SK-N-SH (cell line): ENCODE results near the gene XPR1.

ENCODE experiments used
- EP300 ChIP-seq, 2 experiments: IDR thresholded peaks; 2 replicates each; pipeline versions ENCODE4 v1.4.0 to v1.6.1; 2012; ENCODE audit warnings: borderline replicate concordance in 1 of 2, low read depth in 1 of 2, low read length in 1 of 2
- EZH2phosphoT487 ChIP-seq: fragments of 200-600 bp; sonication (generic); IDR thresholded peaks from 2 replicates; pipeline ENCODE4 v1.6.1; 2017; ENCODE audit warnings: low read depth, mixed run types, mild to moderate bottlenecking, antibody characterized with exemption, moderate library complexity, borderline replicate concordance
- GATA2 ChIP-seq: sonication (generic); formaldehyde crosslinking; IDR thresholded peaks from 2 replicates; pipeline ENCODE4 v1.5.0; 2020; ENCODE audit warnings: mild to moderate bottlenecking, missing genetic modification reagents
- MEF2A ChIP-seq: IDR thresholded peaks from 2 replicates; pipeline ENCODE4 v1.4.0; 2012; ENCODE audit warnings: low read depth, borderline replicate concordance
- MXI1 ChIP-seq: IDR thresholded peaks from 2 replicates; pipeline ENCODE4 v1.6.1; 2012; ENCODE audit warnings: mild to moderate bottlenecking, low read depth, low read length, improper control_type of control experiment
- POLR2AphosphoS5 ChIP-seq: IDR thresholded peaks from 2 replicates; pipeline ENCODE4 v1.6.1; 2012; ENCODE audit warnings: low read depth, low read length
- RAD21 ChIP-seq: IDR thresholded peaks from 2 replicates; pipeline ENCODE4 v1.6.1; 2012; ENCODE audit warnings: mild to moderate bottlenecking, low read length
- RFX5 ChIP-seq: IDR thresholded peaks from 2 replicates; pipeline ENCODE4 v1.6.1; 2012; ENCODE audit warnings: mild to moderate bottlenecking, improper control_type of control experiment, low read length
- SIN3A ChIP-seq: IDR thresholded peaks from 2 replicates; pipeline ENCODE4 v1.6.1; 2012; ENCODE audit warnings: low read depth, mild to moderate bottlenecking, low read length, moderate library complexity, borderline replicate concordance
- TF ChIP-seq, protein P1 (sequence below): IDR thresholded peaks from 2 replicates; pipeline ENCODE4 v1.6.1; 2012; ENCODE audit warnings: mild to moderate bottlenecking, low read depth, low read length, moderate library complexity
- TF ChIP-seq, protein P2 (sequence below): fragments of 200-600 bp; sonication (generic); IDR thresholded peaks from 2 replicates; pipeline ENCODE4 v1.6.1; 2017; ENCODE audit warnings: antibody characterized with exemption, mild to moderate bottlenecking, moderate library complexity
- TF ChIP-seq, protein P3 (sequence below): IDR thresholded peaks from 2 replicates; pipeline ENCODE4 v1.4.0; 2012; ENCODE audit warnings: low read depth
- TF ChIP-seq, protein P4 (sequence below): IDR thresholded peaks from 2 replicates; pipeline ENCODE4; 2012
- TF ChIP-seq, protein P5 (sequence below): fragments of 150-350 bp; IDR thresholded peaks from 2 replicates; pipeline ENCODE4 v1.6.1; 2017; ENCODE audit warnings: antibody characterized with exemption, low read length, low read depth, borderline replicate concordance

DNA sequence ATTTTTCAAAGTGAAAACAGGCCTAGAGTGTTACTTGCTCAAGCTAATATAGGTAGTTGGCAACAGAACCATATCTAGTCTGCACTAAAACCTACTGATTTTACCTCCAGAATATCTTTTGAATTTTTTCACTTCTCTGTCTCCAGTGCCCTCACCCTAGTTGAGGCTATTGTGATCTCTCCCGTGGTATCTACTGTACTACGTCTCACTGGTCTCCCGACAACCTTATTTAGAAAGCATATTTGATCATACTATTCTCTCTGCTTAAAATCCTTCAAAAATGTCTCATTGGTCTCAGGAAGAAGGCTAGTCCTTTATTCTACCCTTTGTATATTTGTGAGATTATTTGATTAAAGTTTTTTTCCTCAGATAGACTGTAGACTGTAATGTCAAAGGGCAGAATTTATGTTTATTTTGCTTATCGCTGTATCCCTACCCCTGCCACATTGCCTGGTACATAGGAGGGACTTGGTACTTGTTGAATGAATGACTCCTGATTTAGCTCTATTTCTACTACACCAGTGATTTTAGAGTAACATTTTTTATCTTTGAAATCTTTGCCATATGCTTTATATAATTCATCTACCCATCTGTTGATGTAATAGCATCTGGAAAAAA, 145.4 kb downstream of the XPR1 start:
- TF ChIP-seq, protein P1, sequence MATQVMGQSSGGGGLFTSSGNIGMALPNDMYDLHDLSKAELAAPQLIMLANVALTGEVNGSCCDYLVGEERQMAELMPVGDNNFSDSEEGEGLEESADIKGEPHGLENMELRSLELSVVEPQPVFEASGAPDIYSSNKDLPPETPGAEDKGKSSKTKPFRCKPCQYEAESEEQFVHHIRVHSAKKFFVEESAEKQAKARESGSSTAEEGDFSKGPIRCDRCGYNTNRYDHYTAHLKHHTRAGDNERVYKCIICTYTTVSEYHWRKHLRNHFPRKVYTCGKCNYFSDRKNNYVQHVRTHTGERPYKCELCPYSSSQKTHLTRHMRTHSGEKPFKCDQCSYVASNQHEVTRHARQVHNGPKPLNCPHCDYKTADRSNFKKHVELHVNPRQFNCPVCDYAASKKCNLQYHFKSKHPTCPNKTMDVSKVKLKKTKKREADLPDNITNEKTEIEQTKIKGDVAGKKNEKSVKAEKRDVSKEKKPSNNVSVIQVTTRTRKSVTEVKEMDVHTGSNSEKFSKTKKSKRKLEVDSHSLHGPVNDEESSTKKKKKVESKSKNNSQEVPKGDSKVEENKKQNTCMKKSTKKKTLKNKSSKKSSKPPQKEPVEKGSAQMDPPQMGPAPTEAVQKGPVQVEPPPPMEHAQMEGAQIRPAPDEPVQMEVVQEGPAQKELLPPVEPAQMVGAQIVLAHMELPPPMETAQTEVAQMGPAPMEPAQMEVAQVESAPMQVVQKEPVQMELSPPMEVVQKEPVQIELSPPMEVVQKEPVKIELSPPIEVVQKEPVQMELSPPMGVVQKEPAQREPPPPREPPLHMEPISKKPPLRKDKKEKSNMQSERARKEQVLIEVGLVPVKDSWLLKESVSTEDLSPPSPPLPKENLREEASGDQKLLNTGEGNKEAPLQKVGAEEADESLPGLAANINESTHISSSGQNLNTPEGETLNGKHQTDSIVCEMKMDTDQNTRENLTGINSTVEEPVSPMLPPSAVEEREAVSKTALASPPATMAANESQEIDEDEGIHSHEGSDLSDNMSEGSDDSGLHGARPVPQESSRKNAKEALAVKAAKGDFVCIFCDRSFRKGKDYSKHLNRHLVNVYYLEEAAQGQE: no peak
- TF ChIP-seq EZH2phosphoT487 (no peak), MEF2A (no peak), MXI1 (no peak), RAD21 (no peak), POLR2AphosphoS5 (no peak), EP300 (IDR thresholded peaks at IDR 0.05; ENCODE audit: borderline replicate concordance in 1 of 2, low read depth in 1 of 2, low read length in 1 of 2) (no peak), GATA2 (CRISPR knock-in tag) (no peak), RFX5 (no peak), SIN3A (no peak)
- TF ChIP-seq, protein P2, sequence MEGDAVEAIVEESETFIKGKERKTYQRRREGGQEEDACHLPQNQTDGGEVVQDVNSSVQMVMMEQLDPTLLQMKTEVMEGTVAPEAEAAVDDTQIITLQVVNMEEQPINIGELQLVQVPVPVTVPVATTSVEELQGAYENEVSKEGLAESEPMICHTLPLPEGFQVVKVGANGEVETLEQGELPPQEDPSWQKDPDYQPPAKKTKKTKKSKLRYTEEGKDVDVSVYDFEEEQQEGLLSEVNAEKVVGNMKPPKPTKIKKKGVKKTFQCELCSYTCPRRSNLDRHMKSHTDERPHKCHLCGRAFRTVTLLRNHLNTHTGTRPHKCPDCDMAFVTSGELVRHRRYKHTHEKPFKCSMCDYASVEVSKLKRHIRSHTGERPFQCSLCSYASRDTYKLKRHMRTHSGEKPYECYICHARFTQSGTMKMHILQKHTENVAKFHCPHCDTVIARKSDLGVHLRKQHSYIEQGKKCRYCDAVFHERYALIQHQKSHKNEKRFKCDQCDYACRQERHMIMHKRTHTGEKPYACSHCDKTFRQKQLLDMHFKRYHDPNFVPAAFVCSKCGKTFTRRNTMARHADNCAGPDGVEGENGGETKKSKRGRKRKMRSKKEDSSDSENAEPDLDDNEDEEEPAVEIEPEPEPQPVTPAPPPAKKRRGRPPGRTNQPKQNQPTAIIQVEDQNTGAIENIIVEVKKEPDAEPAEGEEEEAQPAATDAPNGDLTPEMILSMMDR: no peak
- TF ChIP-seq, protein P3, sequence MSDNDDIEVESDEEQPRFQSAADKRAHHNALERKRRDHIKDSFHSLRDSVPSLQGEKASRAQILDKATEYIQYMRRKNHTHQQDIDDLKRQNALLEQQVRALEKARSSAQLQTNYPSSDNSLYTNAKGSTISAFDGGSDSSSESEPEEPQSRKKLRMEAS: no peak
- TF ChIP-seq, protein P4, sequence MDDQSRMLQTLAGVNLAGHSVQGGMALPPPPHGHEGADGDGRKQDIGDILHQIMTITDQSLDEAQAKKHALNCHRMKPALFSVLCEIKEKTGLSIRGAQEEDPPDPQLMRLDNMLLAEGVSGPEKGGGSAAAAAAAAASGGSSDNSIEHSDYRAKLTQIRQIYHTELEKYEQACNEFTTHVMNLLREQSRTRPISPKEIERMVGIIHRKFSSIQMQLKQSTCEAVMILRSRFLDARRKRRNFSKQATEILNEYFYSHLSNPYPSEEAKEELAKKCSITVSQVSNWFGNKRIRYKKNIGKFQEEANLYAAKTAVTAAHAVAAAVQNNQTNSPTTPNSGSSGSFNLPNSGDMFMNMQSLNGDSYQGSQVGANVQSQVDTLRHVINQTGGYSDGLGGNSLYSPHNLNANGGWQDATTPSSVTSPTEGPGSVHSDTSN: no peak
- TF ChIP-seq, protein P5, sequence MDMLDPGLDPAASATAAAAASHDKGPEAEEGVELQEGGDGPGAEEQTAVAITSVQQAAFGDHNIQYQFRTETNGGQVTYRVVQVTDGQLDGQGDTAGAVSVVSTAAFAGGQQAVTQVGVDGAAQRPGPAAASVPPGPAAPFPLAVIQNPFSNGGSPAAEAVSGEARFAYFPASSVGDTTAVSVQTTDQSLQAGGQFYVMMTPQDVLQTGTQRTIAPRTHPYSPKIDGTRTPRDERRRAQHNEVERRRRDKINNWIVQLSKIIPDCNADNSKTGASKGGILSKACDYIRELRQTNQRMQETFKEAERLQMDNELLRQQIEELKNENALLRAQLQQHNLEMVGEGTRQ: no peak
